H1 (cell line): Measurements from ENCODE around the gene MPDZ. TPM values are rescaled to one million over a fixed set of nuclear protein-coding genes. Genes with fewer than 3 reads are reported as not detected.

Experiments
- BACH1 ChIP-seq: IDR thresholded peaks from 2 replicates; pipeline ENCODE4 v1.6.1; 2012; ENCODE audit warnings: low read length, improper control_type of control experiment
- CHD7 ChIP-seq: fragments of 300-600 bp; sonication (generic); IDR thresholded peaks from 2 replicates; pipeline ENCODE4 v1.7.1; 2012; ENCODE audit warnings: low read length, moderate library complexity, mild to moderate bottlenecking, inconsistent platforms; ENCODE audit not compliant: insufficient replicate concordance
- CREB1 ChIP-seq: IDR thresholded peaks from 2 replicates; pipeline ENCODE4 v1.6.1; 2012; ENCODE audit warnings: inconsistent platforms
- EGR1 ChIP-seq: IDR thresholded peaks from 2 replicates; pipeline ENCODE4 v1.6.1; 2011; ENCODE audit warnings: low read depth, low read length, borderline replicate concordance
- GTF2F1 ChIP-seq: IDR thresholded peaks from 2 replicates; pipeline ENCODE4 v1.6.1; 2012; ENCODE audit warnings: low read depth, low read length, improper control_type of control experiment, borderline replicate concordance
- JUN ChIP-seq: IDR thresholded peaks from 2 replicates; pipeline ENCODE4 v1.6.1; 2011; ENCODE audit warnings: low read depth, mild to moderate bottlenecking, improper control_type of control experiment, low read length
- RNF2 ChIP-seq: fragments of 200-900, 300-1000 bp; sonication (generic); IDR thresholded peaks from 2 replicates; pipeline ENCODE4 v1.7.1; 2016; ENCODE audit warnings: borderline replicate concordance, low read depth, mild to moderate bottlenecking, antibody characterized with exemption, low read length; ENCODE audit not compliant: poor library complexity, severe bottlenecking; ENCODE audit errors: missing control alignments
- SP4 ChIP-seq: IDR thresholded peaks from 2 replicates; pipeline ENCODE4 v1.6.1; 2012; ENCODE audit warnings: low read length, inconsistent platforms
- TEAD4 ChIP-seq: IDR thresholded peaks from 2 replicates; pipeline ENCODE4 v1.6.1; 2012; ENCODE audit warnings: low read depth, low read length, inconsistent platforms, mixed read lengths
- ZNF274 ChIP-seq: IDR thresholded peaks from 2 replicates; pipeline ENCODE4 v1.7.0; 2012; ENCODE audit warnings: low read length, borderline replicate concordance; ENCODE audit errors: extremely low read depth
- polyA plus RNA-seq, 7 experiments: library from polyadenylated mRNA; depleted of rRNA in 3 of 7; stranded (reverse) in 5 of 7; unstranded in 2 of 7; fragments of >200 nt in 5 of 7; fragments of 200-250 nt in 2 of 7; gene quantifications; 1 replicate in 5 of 7; 2 replicates in 1 of 7; 4 replicates in 1 of 7; pipeline versions ENCODE4 v1.2.1 to v1.2.3, GENCODE V29; 2011 to 2013; ENCODE audit warnings: missing spikeins in 2 of 7, mixed read lengths in 2 of 7
- total RNA-seq: library from RNA; stranded (reverse); fragmentation: NEBNext Ultra II Directional; extraction: Animal tissue kit (Norgen Biotek cat#: 25700); gene quantifications from 2 replicates; pipeline ENCODE4 v1.2.1, GENCODE V29; 2021

The MPDZ gene
- total and polyA plus RNA-seq, 2 of the 8 experiments (the other 6 are each of a cell fraction or from before 2014, with no cell fraction given): 14.6 to 39.4 TPM

GRCh38 chr9:13278368-13279246, 885 bp downstream of the MPDZ start (continued):
- no peak for TF ChIP-seq CHD7
- TF ChIP-seq TEAD4: no peak
- no peak for TF ChIP-seq SP4
- TF ChIP-seq GTF2F1: no peak
- TF ChIP-seq ZNF274: no peak
- no peak for TF ChIP-seq JUN
- peak; percentile 6; the same call in 1 of the 2 replicates for TF ChIP-seq CREB1
- no peak for TF ChIP-seq BACH1
- no peak for TF ChIP-seq RNF2
- TF ChIP-seq EGR1: no peak; the same call in 1 of the 2 replicates
